Mesenchymal stem cell (in vitro differentiated cells and primary cell): ENCODE measurements around the gene ALPK3.
A peak's percentile ranks its signal among the peaks of the same experiment; 100 is the strongest.

Experiments used
- DNase-seq: peaks from one replicate; pipeline ENCODE4 v3.0.0-alpha.2; 2013
- H2AFZ ChIP-seq: one replicate; pipeline ENCODE4 v1.6.1; 2013; ENCODE audit warnings: low read depth, mild to moderate bottlenecking, control low read depth, inconsistent platforms, low read length, moderate library complexity
- H2AK5ac ChIP-seq: 2 replicates; pipeline ENCODE4 v1.6.1; 2013; ENCODE audit warnings: low read length, moderate library complexity, mild to moderate bottlenecking, inconsistent platforms; ENCODE audit not compliant: severe bottlenecking
- H2BK120ac ChIP-seq: one replicate; pipeline ENCODE4 v1.6.1; 2013; ENCODE audit warnings: low read depth, mild to moderate bottlenecking, inconsistent platforms, low read length, moderate library complexity
- H2BK12ac ChIP-seq, 2 experiments: one replicate each; pipeline ENCODE4 v1.6.1; 2013; ENCODE audit warnings: inconsistent platforms in 2 of 2, low read length in 2 of 2, mild to moderate bottlenecking in 2 of 2, moderate library complexity in 2 of 2, control low read depth in 1 of 2
- H2BK15ac ChIP-seq: one replicate; pipeline ENCODE4 v1.6.1; 2013; ENCODE audit warnings: mild to moderate bottlenecking, low read depth, inconsistent platforms; ENCODE audit not compliant: poor library complexity, severe bottlenecking
- H2BK5ac ChIP-seq: 2 replicates; pipeline ENCODE4 v1.6.1; 2013; ENCODE audit warnings: low read depth, mild to moderate bottlenecking, low read length, control low read depth, inconsistent platforms; ENCODE audit not compliant: poor library complexity, severe bottlenecking
- H3K14ac ChIP-seq, 2 experiments: one replicate each; pipeline ENCODE4 v1.6.1; 2013; ENCODE audit warnings: inconsistent platforms in 2 of 2, low read length in 2 of 2, control low read depth in 1 of 2, mild to moderate bottlenecking in 1 of 2, moderate library complexity in 1 of 2
- H3K18ac ChIP-seq, 2 experiments: one replicate each; pipeline ENCODE4 v1.6.1; 2013; ENCODE audit warnings: inconsistent platforms in 2 of 2, low read length in 2 of 2, control low read depth in 1 of 2, low read depth in 1 of 2, mild to moderate bottlenecking in 1 of 2
- H3K23ac ChIP-seq, 2 experiments: one replicate each; pipeline ENCODE4 v1.6.1; 2013; ENCODE audit warnings: inconsistent platforms in 2 of 2, low read length in 2 of 2, mild to moderate bottlenecking in 2 of 2, moderate library complexity in 2 of 2, control low read depth in 1 of 2
- H3K27ac ChIP-seq: 2 replicates; pipeline ENCODE4 v1.5.1; 2013; ENCODE audit warnings: mild to moderate bottlenecking, moderate library complexity, low read length, control low read depth, inconsistent platforms; ENCODE audit not compliant: poor library complexity, severe bottlenecking
- H3K27me3 ChIP-seq, 2 experiments: 2 replicates each; pipeline versions ENCODE4 v1.6.1 to v1.7.0; 2013; ENCODE audit warnings: low read length in 2 of 2, mild to moderate bottlenecking in 2 of 2, moderate library complexity in 2 of 2, control low read depth in 1 of 2, inconsistent platforms in 1 of 2; ENCODE audit not compliant: control insufficient read depth in 1 of 2, insufficient read depth in 1 of 2
- H3K36me3 ChIP-seq, 2 experiments: 2 replicates each; pipeline versions ENCODE4 v1.6.1 to v1.7.0; 2013; ENCODE audit warnings: low read length in 2 of 2, control low read depth in 1 of 2, inconsistent platforms in 1 of 2, low read depth in 1 of 2, mild to moderate bottlenecking in 1 of 2; ENCODE audit not compliant: insufficient read depth in 2 of 2, control insufficient read depth in 1 of 2
- H3K4ac ChIP-seq, 2 experiments: one replicate each; pipeline ENCODE4 v1.6.1; 2013; ENCODE audit warnings: inconsistent platforms in 2 of 2, low read length in 2 of 2, mild to moderate bottlenecking in 2 of 2, moderate library complexity in 2 of 2, control low read depth in 1 of 2, low read depth in 1 of 2
- H3K4me1 ChIP-seq: 2 replicates; pipeline ENCODE4 v1.6.1; 2013; ENCODE audit warnings: low read depth, low read length, control low read depth; ENCODE audit not compliant: control insufficient read depth, insufficient read depth
- H3K4me2 ChIP-seq: 2 replicates; pipeline ENCODE4 v1.6.1; 2013; ENCODE audit warnings: low read length, mild to moderate bottlenecking, inconsistent platforms; ENCODE audit not compliant: poor library complexity, severe bottlenecking
- H3K4me3 ChIP-seq, 2 experiments: 2 replicates each; pipeline versions ENCODE4 v1.5.1 to v1.7.0; 2013; ENCODE audit warnings: low read length in 2 of 2, mild to moderate bottlenecking in 2 of 2, control low read depth in 1 of 2, low read depth in 1 of 2; ENCODE audit not compliant: insufficient read depth in 1 of 2
- H3K79me1 ChIP-seq: replicated peaks from 2 replicates; pipeline ENCODE4 v1.6.1; 2013; ENCODE audit warnings: mild to moderate bottlenecking, control low read depth, low read length, inconsistent platforms; ENCODE audit not compliant: poor library complexity, severe bottlenecking
- H3K9ac ChIP-seq: 2 replicates; pipeline ENCODE4 v1.7.0; 2013; ENCODE audit warnings: mild to moderate bottlenecking, low read length, moderate library complexity
- H3K9me3 ChIP-seq: 2 replicates; pipeline ENCODE4 v1.7.0; 2013; ENCODE audit warnings: mild to moderate bottlenecking, low read length; ENCODE audit not compliant: control insufficient read depth
- H4K8ac ChIP-seq: one replicate; pipeline ENCODE4 v1.6.1; 2013; ENCODE audit warnings: inconsistent platforms, mild to moderate bottlenecking, low read length, moderate library complexity
- H4K91ac ChIP-seq: one replicate; pipeline ENCODE4 v1.6.1; 2013; ENCODE audit warnings: mild to moderate bottlenecking, low read length, inconsistent platforms
- WGBS: methylation state at CpG from one replicate; pipeline ENCODE4 v1.1.7; 2013; ENCODE audit warnings: mixed read lengths; 5-methylcytosine and 5-hydroxymethylcytosine counted together

Gene ALPK3

DNA sequence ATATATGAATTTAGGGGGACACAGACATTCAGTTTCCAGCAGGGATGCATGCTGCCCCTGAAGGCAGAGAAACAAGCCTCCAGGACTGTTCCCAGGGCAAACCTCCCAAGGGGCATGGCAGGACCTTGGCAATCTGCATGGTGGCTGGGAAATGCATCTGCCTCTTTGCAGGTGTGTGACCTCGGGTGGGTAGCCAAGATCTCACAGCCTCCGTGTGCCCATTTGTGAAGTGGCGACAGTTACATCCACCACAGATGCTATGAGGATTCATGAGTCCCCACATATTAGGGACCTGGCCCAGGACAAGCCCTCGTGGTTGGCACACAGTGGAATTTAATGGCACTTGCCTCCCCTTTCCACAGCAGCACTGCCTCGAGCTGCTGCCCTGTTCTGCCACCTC, 97.2 kb downstream of the ALPK3 start:
- Histone ChIP-seq H3K4me3 (peak overlapping the region in 1 of 2 experiments; percentile 33), H3K79me1 (no peaks in the 10 kb centered on the region)

DNA sequence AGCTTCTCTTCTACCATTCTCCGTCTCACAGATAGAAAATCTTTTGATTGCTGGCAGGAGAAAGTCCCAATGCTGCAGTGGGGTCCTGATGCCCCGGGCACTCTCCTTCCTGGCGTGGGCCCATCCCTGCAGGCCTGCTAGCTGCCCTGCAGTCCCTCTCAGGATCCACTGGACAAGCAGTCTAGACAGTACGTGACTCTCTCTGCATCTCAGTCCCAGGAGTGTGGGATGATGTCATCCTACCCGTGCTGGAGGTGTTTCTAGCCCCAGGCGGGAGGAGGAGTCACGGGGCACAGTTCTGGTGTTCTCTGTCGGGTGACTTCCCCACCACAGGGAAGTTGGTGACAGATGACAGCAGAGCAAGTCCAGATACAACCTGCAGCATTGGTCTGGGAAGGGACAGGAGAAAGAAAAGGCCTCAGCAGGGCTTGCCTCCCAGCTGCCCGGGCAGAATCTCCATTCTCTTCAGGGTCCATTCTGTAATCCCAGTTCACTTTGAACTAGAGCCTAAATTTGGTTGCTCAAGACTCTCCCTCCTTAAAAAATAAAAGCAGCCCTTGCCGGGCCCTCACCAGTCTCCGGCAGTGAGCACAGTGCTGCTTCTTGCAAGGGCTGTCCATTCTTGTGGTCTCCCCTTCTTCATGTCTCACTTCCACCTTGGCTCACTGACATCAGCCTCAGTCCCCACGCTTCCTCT, 97.9 kb downstream of the ALPK3 start:
- H3K4me1 ChIP-seq: peaks cover 27% of the 10 kb centered on the region
- H3K27me3 ChIP-seq: no peaks in the 10 kb centered on the region
- WGBS: 54% methylated on average over 12 of the region's 12 CpGs
- no peak overlapping the region for H3K4ac ChIP-seq
- peak; percentile 93 for DNase-seq
- H4K8ac ChIP-seq: peak overlapping the region; percentile 3
- H4K91ac ChIP-seq: no peak overlapping the region
- H3K14ac ChIP-seq: peak overlapping the region in 1 of 2 experiments; percentile 23
- H3K4me3 ChIP-seq: peak overlapping the region in 1 of 2 experiments; percentile 33
- peak overlapping the region in 1 of 2 experiments; percentile 52 for H3K18ac ChIP-seq
- H2BK12ac ChIP-seq: peak overlapping the region in 1 of 2 experiments; percentile 12
- no peak overlapping the region for H3K4me2 ChIP-seq
- no peak overlapping the region for H2BK15ac ChIP-seq
- H3K36me3 ChIP-seq: no peaks in the 10 kb centered on the region
- no peak overlapping the region for H2AK5ac ChIP-seq
- no peaks in the 10 kb centered on the region for H3K9me3 ChIP-seq
- H3K9ac ChIP-seq: peak overlapping the region; percentile 50
- H2AFZ ChIP-seq: peak overlapping the region; percentile 40
- H3K27ac ChIP-seq: peak overlapping the region; percentile 8
- H2BK120ac ChIP-seq: no peak overlapping the region
- H3K23ac ChIP-seq: no peak overlapping the region
- no peak overlapping the region for H2BK5ac ChIP-seq
- no peaks in the 10 kb centered on the region for H3K79me1 ChIP-seq

More for the DNA sequence above, 97.2 kb downstream of the ALPK3 start:
- Histone ChIP-seq H4K8ac (peak overlapping the region; percentile 52), H3K9me3 (no peaks in the 10 kb centered on the region), H2AK5ac (peak overlapping the region; percentile 54), H3K18ac (peak overlapping the region in 1 of 2 experiments; percentile 64), H4K91ac (no peak overlapping the region), H3K23ac (no peak overlapping the region), H3K14ac (peak overlapping the region in 1 of 2 experiments; percentile 30), H3K9ac (peak overlapping the region; percentile 50), H3K4me1 (peaks cover 27% of the 10 kb centered on the region), H2BK120ac (no peak overlapping the region), H2BK15ac (no peak overlapping the region), H3K36me3 (no peaks in the 10 kb centered on the region), H3K27ac (peak overlapping the region; percentile 8), H2BK12ac (no peak overlapping the region), H3K4me2 (no peak overlapping the region), H3K27me3 (no peaks in the 10 kb centered on the region), H3K4ac (no peak overlapping the region), H2BK5ac (no peak overlapping the region), H2AFZ (no peak overlapping the region)
- WGBS: 95% methylated on average over 4 of the region's 5 CpGs
- no peak for DNase-seq

DNA sequence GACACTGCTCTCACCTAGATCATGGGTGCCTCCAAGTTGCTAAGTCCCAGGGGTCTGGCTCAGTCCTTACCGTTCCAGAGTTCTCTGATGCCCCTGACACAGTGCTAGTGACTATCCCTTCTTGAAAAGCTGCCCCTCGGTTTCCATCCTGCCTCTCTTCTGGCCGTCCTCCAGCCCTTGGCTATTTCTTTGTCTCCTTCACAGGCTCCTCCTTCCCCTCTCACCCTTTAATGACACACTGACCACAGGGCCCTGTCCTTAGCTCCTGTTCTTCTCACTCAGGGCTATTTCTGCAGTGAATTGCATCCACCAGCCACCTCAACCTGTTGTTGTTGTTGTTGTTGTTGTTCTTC, 98.4 kb downstream of the ALPK3 start:
- WGBS: 79% methylated on average over 3 of the region's 3 CpGs
- H2AK5ac ChIP-seq: no peak overlapping the region
- no peaks in the 10 kb centered on the region for H3K79me1 ChIP-seq
- H2AFZ ChIP-seq: no peak overlapping the region
- peak; percentile 7 for DNase-seq
- no peak overlapping the region for H2BK5ac ChIP-seq
- no peaks in the 10 kb centered on the region for H3K9me3 ChIP-seq
- peak overlapping the region in 1 of 2 experiments; percentile 52 for H3K18ac ChIP-seq
- H3K27ac ChIP-seq: peak overlapping the region; percentile 5
- peak overlapping the region; percentile 50 for H3K9ac ChIP-seq
- no peaks in the 10 kb centered on the region for H3K36me3 ChIP-seq
- no peak overlapping the region for H3K23ac ChIP-seq
- H3K27me3 ChIP-seq: no peaks in the 10 kb centered on the region
- peak overlapping the region in 1 of 2 experiments; percentile 23 for H3K14ac ChIP-seq
- H2BK120ac ChIP-seq: no peak overlapping the region
- no peak overlapping the region for H4K8ac ChIP-seq
- peaks cover 27% of the 10 kb centered on the region for H3K4me1 ChIP-seq
- H3K4me3 ChIP-seq: peak overlapping the region in 1 of 2 experiments; percentile 33
- H3K4me2 ChIP-seq: no peak overlapping the region
- peak overlapping the region in 1 of 2 experiments; percentile 12 for H2BK12ac ChIP-seq
- H3K4ac ChIP-seq: no peak overlapping the region
- no peak overlapping the region for H4K91ac ChIP-seq
- H2BK15ac ChIP-seq: no peak overlapping the region

DNA sequence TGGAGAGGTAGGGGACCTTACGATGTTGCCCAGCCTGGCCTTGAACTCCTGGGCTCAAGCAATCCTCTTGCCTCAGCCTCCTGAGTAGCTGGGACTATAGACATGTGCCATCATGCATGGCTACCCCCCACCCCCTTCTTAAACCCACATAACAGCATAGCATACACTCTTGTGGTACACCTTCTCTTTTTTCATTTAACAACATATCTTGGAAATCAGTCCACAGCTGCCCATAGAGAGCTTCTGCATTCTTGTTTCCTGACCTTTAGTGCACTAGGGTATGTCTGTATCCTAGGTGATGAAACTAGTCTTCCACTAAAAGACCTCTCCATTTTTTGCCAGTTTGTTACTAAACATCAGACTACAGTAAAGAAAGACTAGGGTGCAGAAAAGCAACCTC, 100.3 kb downstream of the ALPK3 start:
- Histone ChIP-seq H3K9me3 (no peaks in the 10 kb centered on the region), H3K79me1 (no peaks in the 10 kb centered on the region)
- 88% methylated on average over 1 of the region's 1 CpG for WGBS

More for the DNA sequence above, 100.3 kb downstream of the ALPK3 start:
- H2BK12ac ChIP-seq: no peak overlapping the region
- no peak overlapping the region for H2BK5ac ChIP-seq
- H2AK5ac ChIP-seq: no peak overlapping the region
- no peak overlapping the region for H2BK120ac ChIP-seq
- DNase-seq: no peak
- H3K36me3 ChIP-seq: no peaks in the 10 kb centered on the region
- no peak overlapping the region for H4K91ac ChIP-seq
- H3K23ac ChIP-seq: no peak overlapping the region
- no peak overlapping the region for H3K9ac ChIP-seq
- H2BK15ac ChIP-seq: no peak overlapping the region
- H3K18ac ChIP-seq: no peak overlapping the region
- H3K27ac ChIP-seq: no peak overlapping the region
- H3K4me2 ChIP-seq: no peak overlapping the region
- peaks cover 20% of the 10 kb centered on the region for H3K4me1 ChIP-seq
- H2AFZ ChIP-seq: no peak overlapping the region
- H3K4me3 ChIP-seq: no peak overlapping the region
- no peak overlapping the region for H3K4ac ChIP-seq
- no peaks in the 10 kb centered on the region for H3K27me3 ChIP-seq
- peak overlapping the region in 1 of 2 experiments; percentile 79 for H3K14ac ChIP-seq
- no peak overlapping the region for H4K8ac ChIP-seq
